OCI-LY3 (cell line): ENCODE measurements around the gene SCN1A.

ENCODE experiments used
- EZH2phosphoT487 ChIP-seq: fragments of 200-600 bp; shearing (Covaris generic); IDR thresholded peaks from 2 replicates; pipeline ENCODE4 v1.6.1; 2018; ENCODE audit warnings: antibody characterized with exemption, mixed run types, low read depth
- TF ChIP-seq, protein P1 (sequence below): fragments of 200-600, 300-600 bp; sonication (generic); IDR thresholded peaks from 2 replicates; pipeline ENCODE4 v1.5.1; 2014; ENCODE audit warnings: antibody characterized with exemption, low read length, low read depth

DNA sequence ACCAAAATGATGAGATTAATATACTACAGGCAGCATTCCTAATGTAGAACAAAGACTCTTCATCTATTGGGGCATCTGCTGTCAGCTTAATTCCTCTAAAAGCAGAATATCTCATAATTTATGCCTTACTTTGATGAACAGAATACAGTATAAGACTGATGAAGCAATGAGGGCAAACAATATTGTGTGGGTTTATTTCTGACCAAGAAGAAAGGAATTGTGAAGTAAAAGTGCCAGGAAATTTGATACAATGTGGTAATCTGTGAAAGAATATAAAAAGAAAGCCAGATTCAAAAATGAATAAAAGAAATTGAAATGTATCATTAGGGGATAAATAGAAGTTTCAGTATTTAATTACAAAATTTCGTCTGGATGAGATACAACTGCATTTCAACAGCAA is 95.5 kb downstream of the SCN1A start:
- TF ChIP-seq, protein P1, sequence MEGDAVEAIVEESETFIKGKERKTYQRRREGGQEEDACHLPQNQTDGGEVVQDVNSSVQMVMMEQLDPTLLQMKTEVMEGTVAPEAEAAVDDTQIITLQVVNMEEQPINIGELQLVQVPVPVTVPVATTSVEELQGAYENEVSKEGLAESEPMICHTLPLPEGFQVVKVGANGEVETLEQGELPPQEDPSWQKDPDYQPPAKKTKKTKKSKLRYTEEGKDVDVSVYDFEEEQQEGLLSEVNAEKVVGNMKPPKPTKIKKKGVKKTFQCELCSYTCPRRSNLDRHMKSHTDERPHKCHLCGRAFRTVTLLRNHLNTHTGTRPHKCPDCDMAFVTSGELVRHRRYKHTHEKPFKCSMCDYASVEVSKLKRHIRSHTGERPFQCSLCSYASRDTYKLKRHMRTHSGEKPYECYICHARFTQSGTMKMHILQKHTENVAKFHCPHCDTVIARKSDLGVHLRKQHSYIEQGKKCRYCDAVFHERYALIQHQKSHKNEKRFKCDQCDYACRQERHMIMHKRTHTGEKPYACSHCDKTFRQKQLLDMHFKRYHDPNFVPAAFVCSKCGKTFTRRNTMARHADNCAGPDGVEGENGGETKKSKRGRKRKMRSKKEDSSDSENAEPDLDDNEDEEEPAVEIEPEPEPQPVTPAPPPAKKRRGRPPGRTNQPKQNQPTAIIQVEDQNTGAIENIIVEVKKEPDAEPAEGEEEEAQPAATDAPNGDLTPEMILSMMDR: no peak
- no peak for TF ChIP-seq EZH2phosphoT487
